ENCODE data around the gene SUCLG2.

DNA sequence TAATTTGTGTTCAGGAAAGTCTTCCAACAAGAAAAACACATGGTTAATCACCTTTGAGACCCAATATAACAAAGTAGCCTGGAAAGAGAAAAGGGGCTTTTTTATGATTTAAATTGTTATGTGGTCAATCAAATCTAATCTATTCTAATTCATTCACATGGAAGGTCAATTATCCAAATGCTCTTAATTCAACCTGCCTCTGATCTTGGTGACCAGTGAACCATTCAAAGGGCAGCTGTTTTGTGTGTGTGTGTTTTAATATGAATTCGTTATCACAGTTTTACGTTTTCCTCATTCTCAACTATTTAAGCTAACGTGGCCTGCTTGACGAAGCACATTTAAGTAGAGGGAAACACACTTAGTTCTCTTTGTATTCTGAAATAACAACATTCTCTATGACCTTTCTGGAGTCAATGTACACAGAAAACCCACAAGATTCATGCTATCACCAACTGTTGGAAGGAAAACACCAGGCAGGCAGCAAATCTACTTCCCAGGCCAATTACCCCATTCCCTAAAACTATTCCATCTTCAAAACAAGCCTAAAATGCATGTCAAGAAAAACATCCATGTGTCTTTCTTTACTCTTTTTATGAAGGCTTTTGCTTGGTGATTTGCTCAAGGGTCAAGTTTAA, 195.4 kb downstream of the SUCLG2 start:
- TF ChIP-seq POLR2A (IDR thresholded peaks at IDR 0.05; ENCODE audit: low read depth, low read length): no peak
- TF ChIP-seq POLR2AphosphoS5 (IDR thresholded peaks at IDR 0.05; ENCODE audit: low read depth, low read length): no peak
- no peak for TF ChIP-seq PAX5 (IDR thresholded peaks at IDR 0.05; ENCODE audit: insufficient read depth, low read length, severe bottlenecking)
- TF ChIP-seq TAF1 (IDR thresholded peaks at IDR 0.05; ENCODE audit: low read depth, low read length): no peak

Measured in GM12891 (cell line).